ENCODE data around the gene TARS3. TPM values are rescaled to one million over a fixed set of nuclear protein-coding genes. Genes with fewer than 3 reads are reported as not detected.

The TARS3 gene
- total and polyA plus RNA-seq, 2 donors (not counting 3 experiments of a cell fraction or from before 2014, with no cell fraction given) = 0.91 to 8.2 TPM

- Histone ChIP-seq H3K9ac (replicated peaks; ENCODE audit: extremely low read depth, insufficient read depth, low read length) (no peak overlapping the region), H3K79me2 (ENCODE audit: control insufficient read depth, insufficient read depth, low read length) (no peaks in the 10 kb centered on the region), H3K4me3 (replicated peaks in 1 of 3; ENCODE audit: insufficient read depth in 1 of 3, low read depth in 1 of 3, low read length in 3 of 3) (no peak overlapping the region), H3K9me1 (replicated peaks; ENCODE audit: control insufficient read depth, extremely low read depth, insufficient read depth, low read length) (no peaks in the 10 kb centered on the region), H3K27me3 (ENCODE audit: control insufficient read depth in 2 of 2, insufficient read depth in 2 of 2, low read length in 2 of 2) (no peaks in the 10 kb centered on the region), H3K4me1 (ENCODE audit: control insufficient read depth, extremely low read depth, insufficient read depth, low read length) (no peaks in the 10 kb centered on the region), H3K4me2 (ENCODE audit: insufficient read depth, low read length) (no peak overlapping the region), H3K27ac (ENCODE audit: insufficient read depth, low read depth, low read length) (no peak overlapping the region), H2AFZ (ENCODE audit: low read depth, low read length) (no peak overlapping the region), H3K36me3 (ENCODE audit: control insufficient read depth in 2 of 2, extremely low read depth in 1 of 2, insufficient read depth in 2 of 2, low read length in 2 of 2) (no peaks in the 10 kb centered on the region), H4K20me1 (replicated peaks; ENCODE audit: control insufficient read depth, extremely low read depth, insufficient read depth, low read length) (no peaks in the 10 kb centered on the region), H3K9me3 (replicated peaks; ENCODE audit: control insufficient read depth, insufficient read depth, low read length) (no peaks in the 10 kb centered on the region)
- TF ChIP-seq EZH2 (IDR thresholded peaks at IDR 0.05; ENCODE audit: borderline replicate concordance, low read depth, low read length, severe bottlenecking) (no peak), FOS (IDR thresholded peaks at IDR 0.05; ENCODE audit: borderline replicate concordance, insufficient read depth, low read length) (no peak), POLR2AphosphoS5 (IDR thresholded peaks at IDR 0.05; ENCODE audit: insufficient read depth, low read depth, low read length) (no peak), GATA2 (IDR thresholded peaks at IDR 0.05; ENCODE audit: insufficient read depth, insufficient read length, low read depth, low read length) (no peak), MYC (IDR thresholded peaks at IDR 0.05; ENCODE audit: low read depth, low read length) (no peak), MAX (IDR thresholded peaks at IDR 0.05; ENCODE audit: insufficient read depth, insufficient read length) (no peak), POLR2A (IDR thresholded peaks at IDR 0.05; ENCODE audit: low read depth, low read length) (no peak)
- TF ChIP-seq, protein P1, sequence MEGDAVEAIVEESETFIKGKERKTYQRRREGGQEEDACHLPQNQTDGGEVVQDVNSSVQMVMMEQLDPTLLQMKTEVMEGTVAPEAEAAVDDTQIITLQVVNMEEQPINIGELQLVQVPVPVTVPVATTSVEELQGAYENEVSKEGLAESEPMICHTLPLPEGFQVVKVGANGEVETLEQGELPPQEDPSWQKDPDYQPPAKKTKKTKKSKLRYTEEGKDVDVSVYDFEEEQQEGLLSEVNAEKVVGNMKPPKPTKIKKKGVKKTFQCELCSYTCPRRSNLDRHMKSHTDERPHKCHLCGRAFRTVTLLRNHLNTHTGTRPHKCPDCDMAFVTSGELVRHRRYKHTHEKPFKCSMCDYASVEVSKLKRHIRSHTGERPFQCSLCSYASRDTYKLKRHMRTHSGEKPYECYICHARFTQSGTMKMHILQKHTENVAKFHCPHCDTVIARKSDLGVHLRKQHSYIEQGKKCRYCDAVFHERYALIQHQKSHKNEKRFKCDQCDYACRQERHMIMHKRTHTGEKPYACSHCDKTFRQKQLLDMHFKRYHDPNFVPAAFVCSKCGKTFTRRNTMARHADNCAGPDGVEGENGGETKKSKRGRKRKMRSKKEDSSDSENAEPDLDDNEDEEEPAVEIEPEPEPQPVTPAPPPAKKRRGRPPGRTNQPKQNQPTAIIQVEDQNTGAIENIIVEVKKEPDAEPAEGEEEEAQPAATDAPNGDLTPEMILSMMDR (IDR thresholded peaks at IDR 0.05; ENCODE audit: extremely low read depth in 1 of 2, insufficient read depth in 1 of 2, low read depth in 1 of 2, low read length in 2 of 2) = no peak
- DNase-seq (ENCODE audit: low read depth, low spot score) (no peak), FAIRE-seq (no peak)
- dilution Hi-C loops (cut with MboI; ENCODE audit: extremely low pct_ligation_motif_present, low sequenced_read_pairs) = no loop called here
- intact Hi-C loops (cut with micrococcal nuclease) = no loop called here
- ChIA-PET CTCF (no interaction called here), POLR2A (no interaction called here)
- BruUV-seq (replicated peaks) = no TSS peak
Measured at GRCh38 chr15:101610611-101611000, 113.7 kb downstream of the TARS3 start.
